Measurements from ENCODE around the gene PCARE.

DNA sequence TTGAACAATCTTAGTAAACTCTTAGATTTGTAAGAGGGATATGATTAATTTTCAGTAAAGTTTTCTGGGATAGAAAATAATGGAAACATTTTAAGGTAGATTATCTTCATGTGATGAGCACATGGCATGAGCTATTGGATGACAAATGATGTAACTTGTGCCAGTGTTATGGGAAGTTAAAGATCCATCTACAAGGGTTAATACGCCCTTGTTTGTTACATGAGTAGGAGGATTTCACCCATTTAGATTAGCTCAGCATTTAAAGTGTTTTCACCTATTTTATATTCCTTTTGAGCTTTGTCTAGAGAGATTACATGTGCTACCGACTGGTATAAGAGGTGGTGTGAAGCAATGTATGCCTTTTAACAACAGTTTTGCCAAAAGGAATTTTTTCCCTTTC is 46.5 kb upstream of the PCARE start:
- TF ChIP-seq RAD21 (IDR thresholded peaks at IDR 0.05; ENCODE audit: low read depth): no peak
- no peak for TF ChIP-seq CREB1 (IDR thresholded peaks at IDR 0.05; ENCODE audit: low read depth)
- no peak for TF ChIP-seq FOXM1 (IDR thresholded peaks at IDR 0.05; ENCODE audit: borderline replicate concordance, low read depth)
- TF ChIP-seq NFIC (IDR thresholded peaks at IDR 0.05): no peak
- TF ChIP-seq, protein P1, sequence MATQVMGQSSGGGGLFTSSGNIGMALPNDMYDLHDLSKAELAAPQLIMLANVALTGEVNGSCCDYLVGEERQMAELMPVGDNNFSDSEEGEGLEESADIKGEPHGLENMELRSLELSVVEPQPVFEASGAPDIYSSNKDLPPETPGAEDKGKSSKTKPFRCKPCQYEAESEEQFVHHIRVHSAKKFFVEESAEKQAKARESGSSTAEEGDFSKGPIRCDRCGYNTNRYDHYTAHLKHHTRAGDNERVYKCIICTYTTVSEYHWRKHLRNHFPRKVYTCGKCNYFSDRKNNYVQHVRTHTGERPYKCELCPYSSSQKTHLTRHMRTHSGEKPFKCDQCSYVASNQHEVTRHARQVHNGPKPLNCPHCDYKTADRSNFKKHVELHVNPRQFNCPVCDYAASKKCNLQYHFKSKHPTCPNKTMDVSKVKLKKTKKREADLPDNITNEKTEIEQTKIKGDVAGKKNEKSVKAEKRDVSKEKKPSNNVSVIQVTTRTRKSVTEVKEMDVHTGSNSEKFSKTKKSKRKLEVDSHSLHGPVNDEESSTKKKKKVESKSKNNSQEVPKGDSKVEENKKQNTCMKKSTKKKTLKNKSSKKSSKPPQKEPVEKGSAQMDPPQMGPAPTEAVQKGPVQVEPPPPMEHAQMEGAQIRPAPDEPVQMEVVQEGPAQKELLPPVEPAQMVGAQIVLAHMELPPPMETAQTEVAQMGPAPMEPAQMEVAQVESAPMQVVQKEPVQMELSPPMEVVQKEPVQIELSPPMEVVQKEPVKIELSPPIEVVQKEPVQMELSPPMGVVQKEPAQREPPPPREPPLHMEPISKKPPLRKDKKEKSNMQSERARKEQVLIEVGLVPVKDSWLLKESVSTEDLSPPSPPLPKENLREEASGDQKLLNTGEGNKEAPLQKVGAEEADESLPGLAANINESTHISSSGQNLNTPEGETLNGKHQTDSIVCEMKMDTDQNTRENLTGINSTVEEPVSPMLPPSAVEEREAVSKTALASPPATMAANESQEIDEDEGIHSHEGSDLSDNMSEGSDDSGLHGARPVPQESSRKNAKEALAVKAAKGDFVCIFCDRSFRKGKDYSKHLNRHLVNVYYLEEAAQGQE (IDR thresholded peaks at IDR 0.05; ENCODE audit: low read depth): no peak
- TF ChIP-seq TEAD4 (IDR thresholded peaks at IDR 0.05): no peak
- no peak for TF ChIP-seq CEBPB (IDR thresholded peaks at IDR 0.05)
- no peak for TF ChIP-seq TCF12 (IDR thresholded peaks at IDR 0.05; ENCODE audit: low read depth)
- TF ChIP-seq EGR1 (IDR thresholded peaks at IDR 0.05): no peak
- TF ChIP-seq, protein P2, sequence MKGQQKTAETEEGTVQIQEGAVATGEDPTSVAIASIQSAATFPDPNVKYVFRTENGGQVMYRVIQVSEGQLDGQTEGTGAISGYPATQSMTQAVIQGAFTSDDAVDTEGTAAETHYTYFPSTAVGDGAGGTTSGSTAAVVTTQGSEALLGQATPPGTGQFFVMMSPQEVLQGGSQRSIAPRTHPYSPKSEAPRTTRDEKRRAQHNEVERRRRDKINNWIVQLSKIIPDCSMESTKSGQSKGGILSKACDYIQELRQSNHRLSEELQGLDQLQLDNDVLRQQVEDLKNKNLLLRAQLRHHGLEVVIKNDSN (IDR thresholded peaks at IDR 0.05): no peak
- no peak for TF ChIP-seq TAF1 (IDR thresholded peaks at IDR 0.05; ENCODE audit: low read depth)
- TF ChIP-seq, protein P3, sequence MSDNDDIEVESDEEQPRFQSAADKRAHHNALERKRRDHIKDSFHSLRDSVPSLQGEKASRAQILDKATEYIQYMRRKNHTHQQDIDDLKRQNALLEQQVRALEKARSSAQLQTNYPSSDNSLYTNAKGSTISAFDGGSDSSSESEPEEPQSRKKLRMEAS (IDR thresholded peaks at IDR 0.05): no peak

Measured in Ishikawa (cell line).